Tibial nerve (tissue), 4 donors: ENCODE results near the gene YTHDF1. TPM values are rescaled to one million over a fixed set of nuclear protein-coding genes. Genes with fewer than 3 reads are reported as not detected.

Experiments used
- DNase-seq, 2 donors: peaks; one replicate each; pipeline ENCODE4 v3.0.0-alpha.2; 2019; ENCODE audit warnings: low spot score in 2 of 2
- H3K27ac ChIP-seq, 4 donors: fragments of 200-600 bp; sonication (generic) in 3 of 4; one replicate each; pipeline ENCODE4 v1.5.1; 2017 to 2019; ENCODE audit warnings: mild to moderate bottlenecking in 1 of 4
- H3K27me3 ChIP-seq, 2 donors: fragments of 200-600 bp; sonication (generic) in 1 of 2; one replicate each; pipeline versions ENCODE4 v1.5.1 to v1.6.0; 2017 to 2019
- H3K36me3 ChIP-seq, 3 donors: fragments of 200-600 bp; sonication (generic); one replicate each; pipeline ENCODE4 v1.5.1; 2018 to 2019
- H3K4me1 ChIP-seq, 4 donors: fragments of 200-600 bp; sonication (generic) in 3 of 4; one replicate each; pipeline ENCODE4 v1.5.1; 2017 to 2019
- H3K4me3 ChIP-seq, 4 donors: fragments of 200-600 bp; sonication (generic) in 3 of 4; one replicate each; pipeline ENCODE4 v1.5.1; 2017 to 2019; ENCODE audit warnings: mild to moderate bottlenecking in 1 of 4, moderate library complexity in 1 of 4
- H3K9me3 ChIP-seq, 4 donors: fragments of 200-600 bp; sonication (generic) in 3 of 4; one replicate each; pipeline ENCODE4 v1.5.1; 2017 to 2019
- EP300 ChIP-seq, 2 donors: sonication (generic); formaldehyde crosslinking; IDR thresholded peaks; one replicate each; pipeline ENCODE4 v1.6.1; 2017; ENCODE audit warnings: antibody characterized with exemption in 2 of 2, mild to moderate bottlenecking in 1 of 2
- POLR2A ChIP-seq, 2 donors: fragments of 450-650 bp; IDR thresholded peaks; one replicate each; pipeline ENCODE4 v1.6.1; 2017; ENCODE audit warnings: antibody characterized with exemption in 2 of 2, mild to moderate bottlenecking in 2 of 2, moderate library complexity in 2 of 2
- WGBS, 2 donors: methylation state at CpG; one replicate each; pipeline ENCODE4 v1.1.5; 2018; 5-methylcytosine and 5-hydroxymethylcytosine counted together
- total RNA-seq, 4 donors: library from RNA; depleted of rRNA; stranded (reverse); fragments of >200 nt; gene quantifications; one replicate each; pipeline ENCODE4 v1.1.0, GENCODE V29; 2016
- TF ChIP-seq, protein P1 (sequence below), 5 experiments: fragments of 200-600 bp in 3 of 5; fragments of 450-650 bp in 2 of 5; sonication (generic) in 3 of 5; IDR thresholded peaks; one replicate each; pipeline ENCODE4 v1.5.1; 2016 to 2019; ENCODE audit warnings: antibody characterized with exemption in 5 of 5, mild to moderate bottlenecking in 3 of 5, moderate library complexity in 2 of 5

YTHDF1 gene
- total RNA-seq, 4 donors from 2014 or later: 20.7 to 25.5 (median 23.3) TPM

DNA sequence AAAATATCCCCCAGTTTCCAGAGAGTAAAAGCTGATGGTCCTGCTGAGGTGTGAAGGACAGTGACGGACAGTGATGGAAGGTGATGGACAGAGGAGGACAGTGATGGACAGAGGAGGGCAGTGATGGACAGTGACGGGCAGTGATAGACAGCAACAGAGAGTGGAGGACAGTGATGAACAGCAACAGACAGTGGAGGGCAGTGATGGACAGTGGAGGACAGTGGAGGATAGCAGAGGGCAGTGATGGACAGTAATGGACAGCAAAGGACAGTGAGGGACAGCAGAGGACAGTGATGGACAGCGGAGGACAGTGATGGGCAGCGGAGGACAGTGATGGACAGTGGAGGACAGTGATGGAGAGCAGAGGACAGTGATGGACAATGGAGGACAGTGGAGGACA, 41.0 kb upstream of the YTHDF1 start:
- Histone ChIP-seq H3K27ac (no peak overlapping the region), H3K36me3 (no peaks in the 10 kb centered on the region), H3K27me3 (peaks cover 0 to 79% of the 10 kb centered on the region in 2 donors), H3K9me3 (no peaks in the 10 kb centered on the region), H3K4me1 (peaks cover 0 to 45% (median 8%) of the 10 kb centered on the region in 4 donors), H3K4me3 (no peak overlapping the region)
- TF ChIP-seq POLR2A (IDR thresholded peaks at IDR 0.05): no peak
- TF ChIP-seq EP300 (IDR thresholded peaks at IDR 0.05): no peak
- DNase-seq: no peak
- WGBS, 2 donors: 88 to 96% methylated on average over 4 of the region's 4 CpGs

DNA sequence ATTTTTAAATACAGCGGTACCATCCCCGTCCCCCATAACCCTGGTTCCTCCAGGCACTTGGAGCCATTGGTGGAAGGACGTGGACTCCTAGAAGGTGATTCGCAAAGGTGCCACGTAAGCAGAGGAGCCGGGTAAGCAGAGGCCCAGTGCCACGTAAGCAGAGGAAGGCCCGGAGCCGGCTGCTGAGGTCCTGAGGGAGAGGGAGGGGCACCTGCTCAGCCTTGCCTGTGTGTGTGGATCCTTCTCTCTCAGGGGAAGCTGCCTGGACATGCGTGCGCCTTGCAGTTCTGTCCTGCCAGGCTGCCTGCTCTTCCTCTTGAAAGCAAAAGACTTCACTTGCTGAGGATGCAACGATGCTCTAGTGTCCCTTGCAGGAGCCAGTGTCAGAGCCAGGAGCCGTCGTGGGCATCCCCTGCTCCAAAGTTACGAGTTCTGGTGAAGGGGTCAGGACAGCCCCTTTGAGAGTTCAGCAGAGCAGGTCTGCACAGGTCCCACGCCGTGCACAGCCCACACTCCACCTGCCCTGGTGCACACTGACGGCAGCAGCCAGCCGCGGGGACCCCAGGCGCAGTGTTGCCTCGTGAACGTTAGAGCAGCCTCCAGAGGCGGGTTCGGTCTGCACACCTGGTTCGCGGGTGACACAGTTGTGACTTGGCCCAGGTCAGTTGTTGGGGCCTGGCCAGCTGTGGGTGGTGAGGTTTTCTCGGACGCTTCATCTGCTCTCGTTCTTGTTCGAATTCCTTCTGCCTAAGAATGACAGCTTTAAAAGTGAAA, 40.2 kb upstream of the YTHDF1 start:
- no peaks in the 10 kb centered on the region for H3K9me3 ChIP-seq
- TF ChIP-seq, protein P1, sequence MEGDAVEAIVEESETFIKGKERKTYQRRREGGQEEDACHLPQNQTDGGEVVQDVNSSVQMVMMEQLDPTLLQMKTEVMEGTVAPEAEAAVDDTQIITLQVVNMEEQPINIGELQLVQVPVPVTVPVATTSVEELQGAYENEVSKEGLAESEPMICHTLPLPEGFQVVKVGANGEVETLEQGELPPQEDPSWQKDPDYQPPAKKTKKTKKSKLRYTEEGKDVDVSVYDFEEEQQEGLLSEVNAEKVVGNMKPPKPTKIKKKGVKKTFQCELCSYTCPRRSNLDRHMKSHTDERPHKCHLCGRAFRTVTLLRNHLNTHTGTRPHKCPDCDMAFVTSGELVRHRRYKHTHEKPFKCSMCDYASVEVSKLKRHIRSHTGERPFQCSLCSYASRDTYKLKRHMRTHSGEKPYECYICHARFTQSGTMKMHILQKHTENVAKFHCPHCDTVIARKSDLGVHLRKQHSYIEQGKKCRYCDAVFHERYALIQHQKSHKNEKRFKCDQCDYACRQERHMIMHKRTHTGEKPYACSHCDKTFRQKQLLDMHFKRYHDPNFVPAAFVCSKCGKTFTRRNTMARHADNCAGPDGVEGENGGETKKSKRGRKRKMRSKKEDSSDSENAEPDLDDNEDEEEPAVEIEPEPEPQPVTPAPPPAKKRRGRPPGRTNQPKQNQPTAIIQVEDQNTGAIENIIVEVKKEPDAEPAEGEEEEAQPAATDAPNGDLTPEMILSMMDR (IDR thresholded peaks at IDR 0.05): no peak
- TF ChIP-seq EP300 (IDR thresholded peaks at IDR 0.05) (no peak), POLR2A (IDR thresholded peaks at IDR 0.05) (no peak)
- H3K4me1 ChIP-seq: peaks cover 0 to 41% (median 8%) of the 10 kb centered on the region in 4 donors
- H3K4me3 ChIP-seq: no peak overlapping the region
- peaks cover 0 to 74% of the 10 kb centered on the region in 2 donors for H3K27me3 ChIP-seq
- no peak overlapping the region for H3K27ac ChIP-seq
- DNase-seq: no peak
- 69 to 72% methylated on average over 26 to 31 of the region's 31 CpGs for WGBS, 2 donors
- no peaks in the 10 kb centered on the region for H3K36me3 ChIP-seq

GRCh38 chr20:63254606-63255384, 38.9 kb upstream of the YTHDF1 start:
- Histone ChIP-seq H3K27ac (peak overlapping the region in 2 of 4 donors; percentile 43 to 63), H3K4me1 (peaks cover 0 to 33% (median 8%) of the 10 kb centered on the region in 4 donors), H3K4me3 (peak overlapping the region in 2 of 4 donors; percentile 22 to 55), H3K36me3 (no peaks in the 10 kb centered on the region), H3K27me3 (peaks cover 0 to 73% of the 10 kb centered on the region in 2 donors), H3K9me3 (no peaks in the 10 kb centered on the region)
- WGBS, 2 donors: 25 to 30% methylated on average over 21 to 27 of the region's 56 CpGs
- TF ChIP-seq EP300 (IDR thresholded peaks at IDR 0.05) (no peak), POLR2A (IDR thresholded peaks at IDR 0.05) (no peak)
- TF ChIP-seq, protein P1 (IDR thresholded peaks at IDR 0.05): no peak
- no peak for DNase-seq

DNA sequence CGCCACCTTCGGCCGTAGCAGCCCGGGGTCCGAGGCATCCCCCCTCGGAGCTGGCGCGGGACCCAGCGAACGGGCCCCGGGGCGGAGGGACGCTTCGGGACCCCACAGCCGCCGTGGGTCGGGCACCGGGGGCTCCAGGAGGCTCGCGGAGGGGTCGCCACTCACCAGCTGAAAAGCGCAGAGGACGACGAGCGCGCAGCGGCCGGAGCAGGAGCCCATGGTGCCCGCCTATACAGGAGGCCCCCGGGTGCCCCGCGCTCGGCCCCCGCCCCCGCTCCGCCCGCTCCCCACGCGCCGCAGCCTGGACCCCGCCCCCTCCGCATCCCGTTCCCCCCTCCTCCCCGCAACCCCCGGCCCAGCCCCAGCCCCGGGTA, 38.3 kb upstream of the YTHDF1 start, which contains the start of gene NKAIN4:
NKAIN4 (minus strand) TSS at position 232 of the 374 bp plus-strand sequence; CDS start at position 219, 13 bp downstream.
- H3K27ac ChIP-seq: peak within 1 kb of the TSS in 3 of 4 donors; percentile 12 to 63 (median 43)
- H3K27me3 ChIP-seq: peaks cover 0 to 73% of the 10 kb centered on the region in 2 donors
- no peaks in the 10 kb centered on the region for H3K9me3 ChIP-seq
- no peak for TF ChIP-seq POLR2A (IDR thresholded peaks at IDR 0.05)
- TF ChIP-seq EP300 (IDR thresholded peaks at IDR 0.05): no peak
- TF ChIP-seq, protein P1 (IDR thresholded peaks at IDR 0.05): no peak
- 1% methylated on average over 23 to 33 of the region's 46 CpGs for WGBS, 2 donors
- no peaks in the 10 kb centered on the region for H3K36me3 ChIP-seq
- H3K4me1 ChIP-seq: peaks cover 0 to 33% (median 8%) of the 10 kb centered on the region in 4 donors
- no peak for DNase-seq
- H3K4me3 ChIP-seq: peak within 1 kb of the TSS; percentile 22 to 55 (median 23)

GRCh38 chr20:63253438-63254231, 37.7 kb upstream of the YTHDF1 start:
- Histone ChIP-seq H3K4me1 (peaks cover 0 to 33% (median 8%) of the 10 kb centered on the region in 4 donors), H3K27ac (peak overlapping the region in 3 of 4 donors; percentile 12 to 63 (median 43)), H3K27me3 (peaks cover 0 to 75% of the 10 kb centered on the region in 2 donors), H3K9me3 (no peaks in the 10 kb centered on the region), H3K4me3 (peak overlapping the region; percentile 22 to 55 (median 23)), H3K36me3 (no peaks in the 10 kb centered on the region)
- no peak for DNase-seq
- 1 to 2% methylated on average over 22 to 28 of the region's 89 CpGs for WGBS, 2 donors
- peak in 1 of 2 donors; percentile 19 for TF ChIP-seq POLR2A (IDR thresholded peaks at IDR 0.05)
- TF ChIP-seq, protein P1 (IDR thresholded peaks at IDR 0.05): no peak
